GM12892 (cell line): Measurements from ENCODE around the gene ACOT8.

Source experiments
- DNase-seq: peaks from one replicate; pipeline ENCODE4 v3.0.0; 2011; ENCODE audit not compliant: insufficient read length
- FAIRE-seq: peaks from 2 replicates; lab custom pipeline; 2011; peaks lifted over from hg19 to GRCh38; lab: Jason Lieb, UNC
- POLR2A ChIP-seq: IDR thresholded peaks from 2 replicates; pipeline ENCODE4 v1.6.1; 2011; ENCODE audit warnings: low read depth, low read length, control low read depth
- POLR2AphosphoS5 ChIP-seq: IDR thresholded peaks from 2 replicates; pipeline ENCODE4 v1.6.1; 2011; ENCODE audit warnings: low read depth, low read length, control low read depth
- TAF1 ChIP-seq: IDR thresholded peaks from 2 replicates; pipeline ENCODE4 v1.6.1; 2011; ENCODE audit warnings: low read depth, mild to moderate bottlenecking, control low read depth, low read length, borderline replicate concordance

Gene ACOT8

DNA sequence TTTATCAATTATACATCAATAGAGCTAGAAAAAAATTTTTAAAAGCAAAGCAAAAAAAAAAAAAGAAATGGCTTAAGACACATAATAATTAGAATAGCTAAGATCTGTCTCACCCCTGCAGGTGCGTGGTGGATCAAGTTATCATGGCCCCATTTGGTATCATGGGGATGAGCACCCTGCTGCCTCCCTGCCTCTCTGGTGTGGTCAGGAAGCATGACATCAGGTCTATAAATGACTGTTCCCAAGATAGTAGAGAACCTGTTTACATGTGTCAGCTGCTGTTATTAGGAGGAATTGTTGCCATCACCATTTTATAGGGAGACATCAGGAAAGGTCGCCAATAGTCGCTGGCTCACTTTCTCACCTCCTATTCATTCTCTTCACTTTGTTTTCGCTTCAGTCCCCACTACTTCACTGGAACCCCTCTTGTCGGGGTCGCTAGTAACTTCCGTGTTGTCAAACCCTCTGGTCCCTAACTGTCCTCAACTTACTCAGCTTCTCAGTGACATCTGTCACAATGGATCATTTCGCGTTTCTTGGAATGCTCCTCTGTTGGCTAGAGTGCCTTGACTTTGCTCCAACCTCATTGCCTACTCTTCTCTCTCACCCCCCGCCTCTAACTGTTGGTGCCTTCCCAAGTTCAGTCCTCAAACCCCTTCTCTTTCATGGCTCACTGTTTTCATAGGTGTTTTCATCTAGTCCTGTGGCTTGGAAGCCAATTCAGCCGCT is 60.7 kb downstream of the ACOT8 start:
- FAIRE-seq (no peak), DNase-seq (no peak)
- TF ChIP-seq POLR2AphosphoS5 (no peak), POLR2A (no peak), TAF1 (no peak)

DNA sequence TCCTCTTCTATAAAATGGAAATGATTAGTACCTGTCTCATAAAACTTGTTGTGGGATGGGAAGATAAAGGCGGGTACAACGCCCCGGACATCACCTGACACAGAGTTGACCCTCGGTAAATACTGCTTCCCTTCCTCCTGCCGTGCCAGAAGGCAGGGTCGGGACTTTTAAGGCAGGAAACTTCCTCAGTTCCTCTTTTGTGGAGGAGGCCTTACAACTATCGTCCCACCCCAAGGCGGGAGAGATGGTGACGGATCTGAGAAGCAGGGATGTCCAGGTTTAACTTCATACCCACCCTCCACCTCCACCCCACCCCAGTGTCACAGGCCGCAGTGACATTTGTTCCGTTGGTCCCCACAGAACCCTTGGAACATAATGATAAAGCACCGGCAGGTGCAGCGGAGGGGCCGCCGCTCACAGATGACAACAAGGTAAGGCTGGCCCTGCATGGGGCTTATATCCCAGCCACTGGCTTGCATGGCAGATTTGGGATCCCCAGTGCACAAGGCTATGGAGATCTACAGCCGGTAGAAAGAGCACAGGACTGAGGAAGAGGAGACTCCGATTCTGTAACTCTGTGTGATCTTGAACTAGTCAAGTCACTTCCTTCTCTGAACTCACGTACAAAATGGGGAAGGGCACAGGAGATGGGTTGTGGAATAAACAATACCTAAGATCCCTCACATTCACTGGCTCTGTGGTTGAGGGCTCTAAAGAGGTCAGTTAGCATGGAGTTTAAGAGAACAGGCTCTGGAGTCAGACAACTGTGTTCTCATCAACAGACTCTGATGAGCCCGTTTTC is 64.7 kb downstream of the ACOT8 start:
- no peak for FAIRE-seq
- no peak for DNase-seq
- TF ChIP-seq TAF1 (no peak), POLR2A (no peak), POLR2AphosphoS5 (no peak)
